Measurements from ENCODE around the gene GPANK1. TPM values are rescaled to one million over a fixed set of nuclear protein-coding genes. Genes with fewer than 3 reads are reported as not detected.

Gene GPANK1
- total RNA-seq, 1 experiment from 2014 or later = 18.6 TPM

DNA sequence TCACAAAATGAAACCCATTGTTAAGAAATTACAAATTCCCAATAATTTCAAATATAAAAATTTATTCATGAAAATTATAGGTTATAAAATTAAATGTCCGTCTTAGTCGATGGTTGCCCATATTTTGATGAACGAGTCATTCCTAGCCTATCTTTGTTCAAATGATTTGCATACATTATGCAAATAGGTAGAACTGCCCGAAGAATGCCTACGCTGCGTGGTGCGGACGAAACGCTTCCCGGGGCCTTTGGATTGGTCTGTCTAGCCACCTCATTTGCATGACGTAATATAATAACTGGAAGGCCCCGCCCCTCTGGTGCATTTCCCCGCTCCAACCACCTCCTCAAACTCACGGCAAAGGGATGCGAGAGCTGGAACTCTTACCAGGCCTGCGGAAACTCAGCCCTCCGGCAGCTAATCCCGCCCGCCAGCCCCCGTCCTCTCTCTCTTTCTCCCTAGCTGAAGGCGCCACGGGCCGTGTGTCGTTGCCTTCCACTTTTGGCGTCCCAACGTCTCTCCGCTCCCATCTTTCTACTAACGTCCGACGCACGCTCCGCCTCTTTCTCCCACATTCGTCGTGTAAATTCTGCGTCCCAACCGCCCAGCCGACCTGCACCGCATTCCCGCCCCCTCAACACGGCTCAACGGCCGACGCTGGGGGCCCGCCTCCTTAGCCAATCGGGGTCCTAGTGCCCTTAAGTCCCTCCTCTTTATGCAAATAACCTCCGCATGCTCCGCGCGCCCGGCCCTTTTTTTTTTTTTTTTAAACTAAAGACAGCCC, 44.8 kb downstream of the GPANK1 start:
- H4K20me1 ChIP-seq (ENCODE audit: insufficient read depth, low read depth, low read length) = peaks cover 23% of the 10 kb centered on the region
- peak overlapping the region; percentile 72 for H3K4me3 ChIP-seq (ENCODE audit: low read length)

GRCh38 chr6:31617010-31617409, 47.8 kb downstream of the GPANK1 start:
- H3K4me2 ChIP-seq (ENCODE audit: low read depth, low read length, poor library complexity, severe bottlenecking) = no peak overlapping the region

More for the DNA sequence above, 44.8 kb downstream of the GPANK1 start:
- Histone ChIP-seq H3K27me3 (ENCODE audit: low read length) (no peaks in the 10 kb centered on the region), H3K36me3 (ENCODE audit: insufficient read depth, low read length) (peaks cover 33% of the 10 kb centered on the region), H3K79me2 (ENCODE audit: low read length) (peaks cover 39% of the 10 kb centered on the region), H3K27ac (ENCODE audit: low read length) (peak overlapping the region; percentile 96), H3K4me2 (ENCODE audit: low read depth, low read length, poor library complexity, severe bottlenecking) (peak overlapping the region; percentile 98), H3K9ac (ENCODE audit: low read length) (peak overlapping the region; percentile 86), H3K9me2 (replicated peaks; ENCODE audit: insufficient read depth, low read length) (no peaks in the 10 kb centered on the region), H2AFZ (ENCODE audit: low read length) (peak overlapping the region; percentile 87; the same call in 1 of the 2 replicates), H3K9me3 (ENCODE audit: low read length) (no peaks in the 10 kb centered on the region), H3K4me1 (ENCODE audit: low read length) (peaks cover 32% of the 10 kb centered on the region)
- peak; percentile 100 for DNase-seq

DNA sequence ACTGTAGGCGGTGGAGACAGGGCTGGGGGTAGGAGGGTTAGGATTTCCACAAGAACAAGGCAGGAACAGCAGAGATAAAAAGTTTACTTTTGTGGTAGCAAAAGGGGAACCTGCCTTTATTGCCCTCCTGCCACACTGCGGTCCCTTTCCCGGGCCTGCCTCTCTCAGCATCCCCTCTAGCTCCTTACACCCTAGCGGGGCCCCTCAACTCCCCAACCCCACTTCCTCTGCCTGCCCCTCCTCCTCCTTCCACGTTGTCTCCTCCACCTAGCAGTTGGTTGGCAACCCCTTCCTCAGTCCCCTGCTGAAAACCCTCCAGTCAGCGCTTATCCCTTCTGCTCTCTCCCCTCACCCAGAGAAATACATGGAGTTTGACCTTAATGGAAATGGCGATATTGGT, 49.0 kb downstream of the GPANK1 start:
- Histone ChIP-seq H2AFZ (ENCODE audit: low read length) (no peak overlapping the region), H3K4me1 (ENCODE audit: low read length) (peaks cover 30% of the 10 kb centered on the region), H3K9ac (ENCODE audit: low read length) (no peak overlapping the region), H4K20me1 (ENCODE audit: insufficient read depth, low read depth, low read length) (no peaks in the 10 kb centered on the region), H3K27me3 (ENCODE audit: low read length) (no peaks in the 10 kb centered on the region), H3K79me2 (ENCODE audit: low read length) (peaks cover 1% of the 10 kb centered on the region), H3K9me2 (replicated peaks; ENCODE audit: insufficient read depth, low read length) (no peaks in the 10 kb centered on the region), H3K36me3 (ENCODE audit: insufficient read depth, low read length) (no peaks in the 10 kb centered on the region), H3K4me2 (ENCODE audit: low read depth, low read length, poor library complexity, severe bottlenecking) (no peak overlapping the region), H3K27ac (ENCODE audit: low read length) (no peak overlapping the region), H3K9me3 (ENCODE audit: low read length) (no peaks in the 10 kb centered on the region), H3K4me3 (ENCODE audit: low read length) (no peak overlapping the region)
- peak; percentile 41 for DNase-seq

More at GRCh38 chr6:31617010-31617409, 47.8 kb downstream of the GPANK1 start:
- Histone ChIP-seq H3K9me3 (ENCODE audit: low read length) (no peaks in the 10 kb centered on the region), H3K9me2 (replicated peaks; ENCODE audit: insufficient read depth, low read length) (no peaks in the 10 kb centered on the region), H3K4me1 (ENCODE audit: low read length) (peaks cover 33% of the 10 kb centered on the region), H3K9ac (ENCODE audit: low read length) (no peak overlapping the region), H3K27me3 (ENCODE audit: low read length) (no peaks in the 10 kb centered on the region), H3K79me2 (ENCODE audit: low read length) (peaks cover 14% of the 10 kb centered on the region), H4K20me1 (ENCODE audit: insufficient read depth, low read depth, low read length) (peaks cover 6% of the 10 kb centered on the region; the same call in 1 of the 2 replicates), H3K36me3 (ENCODE audit: insufficient read depth, low read length) (peaks cover 8% of the 10 kb centered on the region; the same call in 1 of the 2 replicates), H3K27ac (ENCODE audit: low read length) (no peak overlapping the region), H2AFZ (ENCODE audit: low read length) (no peak overlapping the region), H3K4me3 (ENCODE audit: low read length) (no peak overlapping the region)
- DNase-seq = peak; percentile 40

- DNase-seq = peak; percentile 27
- Histone ChIP-seq H3K27me3 (ENCODE audit: low read length) (no peaks in the 10 kb centered on the region), H3K4me3 (ENCODE audit: low read length) (no peak within 1 kb of the TSS), H3K4me1 (ENCODE audit: low read length) (peaks cover 30% of the 10 kb centered on the region), H3K9me2 (replicated peaks; ENCODE audit: insufficient read depth, low read length) (no peaks in the 10 kb centered on the region), H3K79me2 (ENCODE audit: low read length) (no peaks in the 10 kb centered on the region), H3K27ac (ENCODE audit: low read length) (no peak within 1 kb of the TSS), H3K36me3 (ENCODE audit: insufficient read depth, low read length) (no peaks in the 10 kb centered on the region), H3K9me3 (ENCODE audit: low read length) (no peaks in the 10 kb centered on the region), H3K4me2 (ENCODE audit: low read depth, low read length, poor library complexity, severe bottlenecking) (no peak within 1 kb of the TSS), H2AFZ (ENCODE audit: low read length) (peak within 1 kb of the TSS; percentile 53; the same call in 1 of the 2 replicates), H4K20me1 (ENCODE audit: insufficient read depth, low read depth, low read length) (no peaks in the 10 kb centered on the region), H3K9ac (ENCODE audit: low read length) (peak within 1 kb of the TSS; percentile 42)
Measured at GRCh38 chr6:31614684-31615578, 49.9 kb downstream of the GPANK1 start, which contains the start of gene AIF1. TSS of gene AIF1 (plus strand) at chr6:31615234. CDS start at chr6:31615330, 96 bp downstream.

- Histone ChIP-seq H2AFZ (ENCODE audit: low read length) (peak overlapping the region; percentile 53; the same call in 1 of the 2 replicates), H3K9me2 (replicated peaks; ENCODE audit: insufficient read depth, low read length) (no peaks in the 10 kb centered on the region), H3K4me2 (ENCODE audit: low read depth, low read length, poor library complexity, severe bottlenecking) (no peak overlapping the region)
Measured at GRCh38 chr6:31614075-31614619, 50.6 kb downstream of the GPANK1 start.

More at GRCh38 chr6:31614075-31614619, 50.6 kb downstream of the GPANK1 start:
- H3K9ac ChIP-seq (ENCODE audit: low read length) = peak overlapping the region; percentile 42
- no peaks in the 10 kb centered on the region for H3K9me3 ChIP-seq (ENCODE audit: low read length)
- no peaks in the 10 kb centered on the region for H3K27me3 ChIP-seq (ENCODE audit: low read length)
- H4K20me1 ChIP-seq (ENCODE audit: insufficient read depth, low read depth, low read length) = no peaks in the 10 kb centered on the region
- H3K36me3 ChIP-seq (ENCODE audit: insufficient read depth, low read length) = no peaks in the 10 kb centered on the region
- no peak overlapping the region for H3K27ac ChIP-seq (ENCODE audit: low read length)
- H3K4me3 ChIP-seq (ENCODE audit: low read length) = no peak overlapping the region
- H3K79me2 ChIP-seq (ENCODE audit: low read length) = no peaks in the 10 kb centered on the region
- peaks cover 25% of the 10 kb centered on the region for H3K4me1 ChIP-seq (ENCODE audit: low read length)
- no peak for DNase-seq

Small RNA genes lying within 50 kb of the gene (small RNA-seq; reads per million reads assigned to genes)
- gene MIR4646 = not detected
- not detected for gene MIR6832
- not detected for gene RF00019
- 29.1 reads per million, percentile 98 among the genes with 10 or more reads in this experiment for gene SNORA38
- not detected for gene UQCRHP1

Other genes starting within 250 kb of the GPANK1 start
- 13.2 and 15.7 TPM in 2 replicates for gene MICB, start 166.9 kb downstream of the GPANK1 start, total RNA-seq (2014; rRNA removed; shearing (Covaris generic); ENCODE audit: low replicate concordance)
- gene MCCD1, start 136.0 kb downstream of the GPANK1 start, total RNA-seq (2014; rRNA removed; shearing (Covaris generic); ENCODE audit: low replicate concordance) = not detected in 2 replicates
- 412 and 561 TPM in 2 replicates for gene DDX39B, start 123.0 kb downstream of the GPANK1 start, total RNA-seq (2014; rRNA removed; shearing (Covaris generic); ENCODE audit: low replicate concordance)
- 15.2 and 34.9 TPM in 2 replicates for gene ATP6V1G2, start 118.4 kb downstream of the GPANK1 start, total RNA-seq (2014; rRNA removed; shearing (Covaris generic); ENCODE audit: low replicate concordance)
- 21.8 and 46.1 TPM in 2 replicates for gene NFKBIL1, start 117.4 kb downstream of the GPANK1 start, total RNA-seq (2014; rRNA removed; shearing (Covaris generic); ENCODE audit: low replicate concordance)
- gene LTA, start 92.7 kb downstream of the GPANK1 start, total RNA-seq (2014; rRNA removed; shearing (Covaris generic); ENCODE audit: low replicate concordance) = 71.1 and 128 TPM in 2 replicates
- 223 and 233 TPM in 2 replicates for gene TNF, start 89.4 kb downstream of the GPANK1 start, total RNA-seq (2014; rRNA removed; shearing (Covaris generic); ENCODE audit: low replicate concordance)
- gene LTB, start 82.6 kb downstream of the GPANK1 start, total RNA-seq (2014; rRNA removed; shearing (Covaris generic); ENCODE audit: low replicate concordance) = 74.1 and 241 TPM in 2 replicates
- 5.1 and 6.6 TPM in 2 replicates for gene LST1, start 78.7 kb downstream of the GPANK1 start, total RNA-seq (2014; rRNA removed; shearing (Covaris generic); ENCODE audit: low replicate concordance)
- gene NCR3, start 72.0 kb downstream of the GPANK1 start, total RNA-seq (2014; rRNA removed; shearing (Covaris generic); ENCODE audit: low replicate concordance) = not detected in 2 replicates
- gene AIF1, start 49.8 kb downstream of the GPANK1 start, total RNA-seq (2014; rRNA removed; shearing (Covaris generic); ENCODE audit: low replicate concordance) = 0.76 TPM in 1 of 2 replicates, not detected in the other
- gene PRRC2A, start 44.3 kb downstream of the GPANK1 start, total RNA-seq (2014; rRNA removed; shearing (Covaris generic); ENCODE audit: low replicate concordance) = 123 and 147 TPM in 2 replicates
- gene BAG6, start 12.3 kb downstream of the GPANK1 start, total RNA-seq (2014; rRNA removed; shearing (Covaris generic); ENCODE audit: low replicate concordance) = 145 and 229 TPM in 2 replicates
- 6.7 and 7.6 TPM in 2 replicates for gene APOM, start 9.1 kb downstream of the GPANK1 start, total RNA-seq (2014; rRNA removed; shearing (Covaris generic); ENCODE audit: low replicate concordance)
- gene C6orf47, start 4.2 kb downstream of the GPANK1 start, total RNA-seq (2014; rRNA removed; shearing (Covaris generic); ENCODE audit: low replicate concordance) = 13.8 and 35.6 TPM in 2 replicates
- 178 and 212 TPM in 2 replicates for gene CSNK2B, start 1.1 kb upstream of the GPANK1 start, total RNA-seq (2014; rRNA removed; shearing (Covaris generic); ENCODE audit: low replicate concordance)
- 3.4 and 7.3 TPM in 2 replicates for gene LY6G5B, start 5.0 kb upstream of the GPANK1 start, total RNA-seq (2014; rRNA removed; shearing (Covaris generic); ENCODE audit: low replicate concordance)
- gene LY6G5C, start 16.1 kb upstream of the GPANK1 start, total RNA-seq (2014; rRNA removed; shearing (Covaris generic); ENCODE audit: low replicate concordance) = 0.51 TPM in 1 of 2 replicates, not detected in the other
- 55.6 and 92.1 TPM in 2 replicates for gene ABHD16A, start 38.3 kb upstream of the GPANK1 start, total RNA-seq (2014; rRNA removed; shearing (Covaris generic); ENCODE audit: low replicate concordance)
- not detected in 2 replicates for gene LY6G6F, start 41.9 kb upstream of the GPANK1 start, total RNA-seq (2014; rRNA removed; shearing (Covaris generic); ENCODE audit: low replicate concordance)
- gene LY6G6D, start 50.4 kb upstream of the GPANK1 start, total RNA-seq (2014; rRNA removed; shearing (Covaris generic); ENCODE audit: low replicate concordance) = not detected in 2 replicates
- not detected in 2 replicates for gene LY6G6C, start 56.7 kb upstream of the GPANK1 start, total RNA-seq (2014; rRNA removed; shearing (Covaris generic); ENCODE audit: low replicate concordance)
- gene MPIG6B, start 58.4 kb upstream of the GPANK1 start, total RNA-seq (2014; rRNA removed; shearing (Covaris generic); ENCODE audit: low replicate concordance) = not detected in 2 replicates
- gene DDAH2, start 64.3 kb upstream of the GPANK1 start, total RNA-seq (2014; rRNA removed; shearing (Covaris generic); ENCODE audit: low replicate concordance) = 13.3 and 24.0 TPM in 2 replicates
- 385 and 405 TPM in 2 replicates for gene CLIC1, start 71.5 kb upstream of the GPANK1 start, total RNA-seq (2014; rRNA removed; shearing (Covaris generic); ENCODE audit: low replicate concordance)
- 30.5 and 58.4 TPM in 2 replicates for gene MSH5, start 75.0 kb upstream of the GPANK1 start, total RNA-seq (2014; rRNA removed; shearing (Covaris generic); ENCODE audit: low replicate concordance)
- gene SAPCD1, start 97.7 kb upstream of the GPANK1 start, total RNA-seq (2014; rRNA removed; shearing (Covaris generic); ENCODE audit: low replicate concordance) = 1.8 and 14.0 TPM in 2 replicates
- 0.29 and 0.34 TPM in 2 replicates for gene VWA7, start 112.3 kb upstream of the GPANK1 start, total RNA-seq (2014; rRNA removed; shearing (Covaris generic); ENCODE audit: low replicate concordance)
- 38.0 and 43.0 TPM in 2 replicates for gene VARS1, start 130.8 kb upstream of the GPANK1 start, total RNA-seq (2014; rRNA removed; shearing (Covaris generic); ENCODE audit: low replicate concordance)
- 44.9 and 57.4 TPM in 2 replicates for gene LSM2, start 142.0 kb upstream of the GPANK1 start, total RNA-seq (2014; rRNA removed; shearing (Covaris generic); ENCODE audit: low replicate concordance)
- 0.72 TPM in 1 of 2 replicates, not detected in the other for gene HSPA1L, start 150.3 kb upstream of the GPANK1 start, total RNA-seq (2014; rRNA removed; shearing (Covaris generic); ENCODE audit: low replicate concordance)
- gene HSPA1A, start 150.5 kb upstream of the GPANK1 start, total RNA-seq (2014; rRNA removed; shearing (Covaris generic); ENCODE audit: low replicate concordance) = 0.32 TPM in 1 of 2 replicates, not detected in the other
- 78.6 and 143 TPM in 2 replicates for gene HSPA1B, start 162.7 kb upstream of the GPANK1 start, total RNA-seq (2014; rRNA removed; shearing (Covaris generic); ENCODE audit: low replicate concordance)
- gene NEU1, start 197.8 kb upstream of the GPANK1 start, total RNA-seq (2014; rRNA removed; shearing (Covaris generic); ENCODE audit: low replicate concordance) = 23.7 and 38.7 TPM in 2 replicates
- gene SLC44A4, start 214.0 kb upstream of the GPANK1 start, total RNA-seq (2014; rRNA removed; shearing (Covaris generic); ENCODE audit: low replicate concordance) = not detected in 2 replicates
- gene EHMT2, start 232.7 kb upstream of the GPANK1 start, total RNA-seq (2014; rRNA removed; shearing (Covaris generic); ENCODE audit: low replicate concordance) = 40.0 and 79.0 TPM in 2 replicates
- 13.3 and 26.3 TPM in 2 replicates for gene ZBTB12, start 237.1 kb upstream of the GPANK1 start, total RNA-seq (2014; rRNA removed; shearing (Covaris generic); ENCODE audit: low replicate concordance)